CD4-positive, alpha-beta memory T cell (primary cell): Measurements from ENCODE around the gene RAMP2. TPM values are rescaled to one million over a fixed set of nuclear protein-coding genes. Genes with fewer than 3 reads are reported as not detected.
"Not testable (repeated sequence)": the region's sequence is repeated elsewhere in the genome, so short reads cannot be mapped to it uniquely, and the experiment has no call there.

Source experiments
- CTCF ChIA-PET: fragments of 350-600 bp; sonication (Branson Sonifier 250); formaldehyde crosslinking; loops from one replicate; lab custom pipeline; 2021; ENCODE audit warnings: inconsistent platforms; ENCODE audit not compliant: partially characterized antibody; lab: Charles Lee
- POLR2A ChIA-PET: fragments of 350-600 bp; sonication (Branson Sonifier 250); formaldehyde crosslinking; loops from one replicate; lab custom pipeline; 2021; ENCODE audit not compliant: partially characterized antibody; lab: Charles Lee
- DNase-seq, 5 donors: peaks; one replicate each; pipeline versions ENCODE4 v3.0.0 to v3.0.0-alpha.2; 2020 to 2022; ENCODE audit warnings: mixed read lengths in 1 of 5
- H3K27ac ChIP-seq: one replicate; pipeline ENCODE4 v1.7.0; 2013; ENCODE audit warnings: low read depth, low read length
- H3K27me3 ChIP-seq: 2 replicates; pipeline ENCODE4 v1.7.0; 2013; ENCODE audit warnings: mild to moderate bottlenecking, low read length, moderate library complexity; ENCODE audit not compliant: insufficient read depth
- H3K36me3 ChIP-seq: 2 replicates; pipeline ENCODE4 v1.7.0; 2013; ENCODE audit warnings: mild to moderate bottlenecking, low read length, moderate library complexity; ENCODE audit not compliant: insufficient read depth
- H3K4me1 ChIP-seq: 2 replicates; pipeline ENCODE4 v1.7.0; 2013; ENCODE audit warnings: mild to moderate bottlenecking, low read length, moderate library complexity; ENCODE audit not compliant: insufficient read depth
- H3K4me3 ChIP-seq, 2 donors: one replicate each; pipeline ENCODE4 v1.7.0; 2013; ENCODE audit warnings: low read length in 2 of 2, mild to moderate bottlenecking in 1 of 2
- H3K9me3 ChIP-seq, 2 donors: one replicate each; pipeline ENCODE4 v1.7.0; 2013; ENCODE audit warnings: low read length in 2 of 2, control low read depth in 1 of 2; ENCODE audit not compliant: control insufficient read depth in 1 of 2
- H3K27ac Mint-ChIP-seq, 7 donors: one replicate each; pipeline ENCODE4 v1.8.0; 2020 to 2021; ENCODE audit warnings: mixed read lengths in 7 of 7, mild to moderate bottlenecking in 6 of 7, inconsistent platforms in 3 of 7, moderate library complexity in 3 of 7
- H3K27me3 Mint-ChIP-seq, 2 donors: one replicate each; pipeline ENCODE4 v1.8.0; 2020 to 2021; ENCODE audit warnings: mixed read lengths in 2 of 2
- H3K36me3 Mint-ChIP-seq, 2 donors: one replicate each; pipeline ENCODE4 v1.8.0; 2020 to 2021; ENCODE audit warnings: mixed read lengths in 2 of 2, inconsistent platforms in 1 of 2, mild to moderate bottlenecking in 1 of 2
- H3K4me1 Mint-ChIP-seq, 4 donors: one replicate each; pipeline ENCODE4 v1.8.0; 2020 to 2021; ENCODE audit warnings: mixed read lengths in 4 of 4, mild to moderate bottlenecking in 1 of 4
- H3K4me3 Mint-ChIP-seq, 8 donors: one replicate each; pipeline ENCODE4 v1.8.0; 2020 to 2021; ENCODE audit warnings: mixed read lengths in 8 of 8, mild to moderate bottlenecking in 7 of 8, moderate library complexity in 6 of 8, inconsistent platforms in 3 of 8
- H3K9me3 Mint-ChIP-seq, 8 donors: one replicate each; pipeline ENCODE4 v1.8.0; 2020 to 2021; ENCODE audit warnings: mixed read lengths in 8 of 8, mild to moderate bottlenecking in 5 of 8, inconsistent platforms in 3 of 8, moderate library complexity in 1 of 8
- intact Hi-C: fragments of 100-400 bp; cut with micrococcal nuclease; formaldehyde crosslinking; loops from one replicate; pipeline ENCODE4 v1.15.1; 2023
- polyA plus RNA-seq, 2 donors: library from polyadenylated mRNA; unstranded; fragments of 300-500 nt; fragmentation: Illumina TruSeq; gene quantifications; one replicate each; pipeline ENCODE4 v1.2.3, GENCODE V29; 2021
- total RNA-seq, 2 experiments: library from RNA; stranded (reverse); gene quantifications; one replicate each; pipeline ENCODE4 v1.2.3, GENCODE V29; 2021

Gene RAMP2
- total and polyA plus RNA-seq, 4 experiments from 2014 or later, result not detected

DNA sequence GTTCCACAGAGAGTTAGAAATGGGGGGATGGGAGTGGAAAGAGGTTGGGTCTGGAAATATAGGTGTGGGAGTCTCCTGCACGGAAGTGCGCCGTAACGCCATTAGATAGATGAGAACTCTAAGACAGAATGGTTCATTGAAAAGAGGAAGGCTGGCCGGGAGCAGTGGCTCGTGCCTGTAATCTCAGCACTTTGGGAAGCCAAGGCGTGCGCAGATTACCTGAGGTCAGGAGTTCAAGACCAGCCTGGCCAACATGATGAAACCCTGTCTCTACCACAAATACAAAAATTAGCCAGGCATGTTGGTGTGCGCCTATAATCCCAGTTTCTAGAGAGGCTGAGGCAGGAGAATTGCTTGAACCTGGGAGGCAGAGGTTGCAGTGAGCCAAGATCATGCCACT is 7.0 kb downstream of the RAMP2 start:
- peaks cover 13 to 22% of the 10 kb centered on the region in 2 donors for H3K27me3 Mint-ChIP-seq
- peaks cover 4 to 14% (median 11%) of the 10 kb centered on the region in 4 donors for H3K4me1 Mint-ChIP-seq
- CTCF ChIA-PET, H3K27me3 ChIP-seq, H3K9me3 Mint-ChIP-seq, intact Hi-C loops, H3K27ac Mint-ChIP-seq, H3K9me3 ChIP-seq, DNase-seq, H3K4me3 Mint-ChIP-seq, H3K36me3 ChIP-seq, H3K4me3 ChIP-seq, POLR2A ChIA-PET, H3K4me1 ChIP-seq, H3K27ac ChIP-seq, H3K36me3 Mint-ChIP-seq: not testable (repeated sequence)

DNA sequence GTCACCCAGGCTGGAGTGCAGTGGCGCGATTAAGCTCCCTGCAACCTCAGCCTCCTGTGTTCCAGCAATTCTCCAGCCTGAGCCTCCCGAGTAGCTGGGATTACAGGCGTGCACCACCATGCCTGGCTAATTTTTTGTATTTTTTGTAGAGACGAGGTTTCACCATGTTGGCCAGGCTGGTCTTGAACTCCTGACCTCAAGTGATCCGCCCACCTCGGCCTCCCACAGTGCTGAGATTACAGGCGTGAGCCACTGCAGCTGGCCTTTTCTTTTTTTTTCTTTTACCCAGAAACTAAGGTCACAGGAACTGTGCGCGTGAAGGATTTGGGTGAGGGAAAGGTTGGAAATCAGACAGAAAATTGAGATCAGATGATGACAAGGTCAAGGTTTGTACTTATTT is 8.9 kb downstream of the RAMP2 start:
- H3K36me3 ChIP-seq, POLR2A ChIA-PET, H3K27ac ChIP-seq, H3K9me3 Mint-ChIP-seq, intact Hi-C loops, H3K4me3 Mint-ChIP-seq, H3K27me3 ChIP-seq, H3K4me3 ChIP-seq, DNase-seq, H3K27ac Mint-ChIP-seq, H3K27me3 Mint-ChIP-seq, H3K9me3 ChIP-seq: not testable (repeated sequence)
- Mint-ChIP-seq H3K4me1 (peaks cover 11 to 28% (median 19%) of the 10 kb centered on the region in 4 donors), H3K36me3 (peaks cover 10 to 11% of the 10 kb centered on the region in 2 donors)
- H3K4me1 ChIP-seq, result peaks cover 17% of the 10 kb centered on the region
- CTCF ChIA-PET, result interaction anchor here (0.7 kb wide), 1 partner anchor 10 kb away, joined by 4 read pairs; no protein-coding TSS in a partner anchor

DNA sequence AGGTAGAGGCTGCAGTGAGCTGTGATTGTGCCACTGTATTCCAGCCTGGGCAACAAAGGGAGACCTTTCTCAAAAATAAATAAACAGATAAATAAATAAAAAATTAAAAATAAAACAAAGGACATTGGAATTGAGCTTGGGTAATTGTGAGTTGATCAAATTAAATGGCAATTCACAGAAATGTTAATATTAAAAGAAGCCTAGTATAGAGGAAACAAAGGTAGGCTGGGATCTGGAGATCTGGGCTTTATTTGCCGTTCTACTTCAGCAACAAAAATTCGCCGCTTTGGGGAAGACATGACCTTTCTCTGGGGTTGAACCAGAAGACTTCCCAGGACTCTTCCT is 11.9 kb downstream of the RAMP2 start:
- Histone ChIP-seq H3K9me3 (no peaks in the 10 kb centered on the region), H3K27me3 (no peaks in the 10 kb centered on the region), H3K4me3 (peak overlapping the region; percentile 90 to 100), H3K36me3 (peaks cover 11% of the 10 kb centered on the region), H3K27ac (peak overlapping the region; percentile 81), H3K4me1 (peaks cover 17% of the 10 kb centered on the region)
- peaks cover under 1% of the 10 kb centered on the region in 2 donors for H3K27me3 Mint-ChIP-seq
- no peaks in the 10 kb centered on the region for H3K9me3 Mint-ChIP-seq
- peaks cover 11 to 28% (median 19%) of the 10 kb centered on the region in 4 donors for H3K4me1 Mint-ChIP-seq
- peak overlapping the region; percentile 91 to 99 (median 98) for H3K27ac Mint-ChIP-seq
- DNase-seq, result no peak
- ChIA-PET POLR2A (interaction anchor here (0.7 to 2.3 kb wide), 14 partner anchors 9 to 588 kb away, joined by 3 to 27 read pairs (median 6); partner anchors contain the start of genes BECN1, CNTD1, COA3 and PSMC3IP), CTCF (interaction anchor here (1.2 to 3.0 kb wide), 7 partner anchors 9 to 225 kb away, joined by 3 to 16 read pairs (median 6); partner anchors contain the start of genes BECN1, PSMC3IP and RPL27)
- H3K4me3 Mint-ChIP-seq, result peak overlapping the region; percentile 98 to 99 (median 99)
- H3K36me3 Mint-ChIP-seq, result peaks cover 28 to 34% of the 10 kb centered on the region in 2 donors
- intact Hi-C loops, result loop anchor here (1.0 kb wide), 1 partner anchor 164 kb away; the partner anchor contains the start of genes RETREG3 and TUBG1

DNA sequence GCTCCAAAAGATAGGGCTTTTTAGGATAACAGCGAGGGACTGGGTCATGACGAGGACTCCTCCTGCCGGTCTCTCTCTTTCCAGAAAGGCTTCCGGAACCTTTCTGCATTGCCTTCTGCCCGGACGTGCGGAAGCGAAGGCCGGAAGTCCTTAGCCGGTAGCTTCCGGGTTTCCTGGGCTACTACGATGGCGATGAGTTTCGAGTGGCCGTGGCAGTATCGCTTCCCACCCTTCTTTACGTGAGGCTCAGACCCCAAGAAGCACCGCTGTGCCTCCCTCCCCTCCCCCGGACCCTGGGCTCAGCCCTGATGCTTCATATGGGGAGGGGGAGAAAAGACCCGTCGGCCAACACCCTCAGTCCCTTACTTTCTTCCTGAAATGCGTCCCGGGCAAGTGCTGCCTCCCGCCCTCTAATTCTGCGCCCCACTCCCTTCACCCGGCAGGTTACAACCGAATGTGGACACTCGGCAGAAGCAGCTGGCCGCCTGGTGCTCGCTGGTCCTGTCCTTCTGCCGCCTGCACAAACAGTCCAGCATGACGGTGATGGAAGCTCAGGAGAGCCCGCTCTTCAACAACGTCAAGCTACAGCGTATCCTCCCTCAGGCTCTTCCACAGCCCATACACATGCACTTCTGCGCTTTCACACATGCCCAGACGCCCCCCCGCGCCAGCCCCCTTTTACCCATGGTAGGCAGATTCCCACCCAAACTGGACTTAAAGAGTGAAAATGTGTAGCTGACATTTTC is 12.4 kb downstream of the RAMP2 start, which contains the start of gene VPS25:
TSS of gene VPS25 (plus strand) at position 160 of the 746 bp plus-strand sequence. CDS start at position 187, 27 bp downstream.
- ChIA-PET CTCF (interaction anchor here (0.9 to 3.0 kb wide), 8 partner anchors 10 to 225 kb away, joined by 3 to 16 read pairs (median 6); partner anchors contain the start of genes BECN1, PSMC3IP and RPL27), POLR2A (interaction anchor here (0.8 to 2.3 kb wide), 17 partner anchors 9 to 588 kb away, joined by 3 to 27 read pairs (median 5); partner anchors contain the start of genes BECN1, CNTD1, COA3 and PSMC3IP)
- Mint-ChIP-seq H3K9me3 (no peaks in the 10 kb centered on the region), H3K27me3 (no peaks in the 10 kb centered on the region), H3K27ac (peak within 1 kb of the TSS; percentile 91 to 99 (median 98)), H3K36me3 (peaks cover 33 to 39% of the 10 kb centered on the region in 2 donors), H3K4me1 (peaks cover 11 to 28% (median 19%) of the 10 kb centered on the region in 4 donors), H3K4me3 (peak within 1 kb of the TSS; percentile 98 to 99 (median 99))
- intact Hi-C loops, result loop anchor here (1.0 kb wide), 1 partner anchor 164 kb away; the partner anchor contains the start of genes RETREG3 and TUBG1
- DNase-seq, result peak; percentile 70 to 77 (median 71)
- Histone ChIP-seq H3K27me3 (no peaks in the 10 kb centered on the region), H3K36me3 (peaks cover 16% of the 10 kb centered on the region), H3K4me1 (peaks cover 17% of the 10 kb centered on the region), H3K4me3 (peak within 1 kb of the TSS; percentile 90 to 100), H3K9me3 (no peaks in the 10 kb centered on the region), H3K27ac (peak within 1 kb of the TSS; percentile 81)

DNA sequence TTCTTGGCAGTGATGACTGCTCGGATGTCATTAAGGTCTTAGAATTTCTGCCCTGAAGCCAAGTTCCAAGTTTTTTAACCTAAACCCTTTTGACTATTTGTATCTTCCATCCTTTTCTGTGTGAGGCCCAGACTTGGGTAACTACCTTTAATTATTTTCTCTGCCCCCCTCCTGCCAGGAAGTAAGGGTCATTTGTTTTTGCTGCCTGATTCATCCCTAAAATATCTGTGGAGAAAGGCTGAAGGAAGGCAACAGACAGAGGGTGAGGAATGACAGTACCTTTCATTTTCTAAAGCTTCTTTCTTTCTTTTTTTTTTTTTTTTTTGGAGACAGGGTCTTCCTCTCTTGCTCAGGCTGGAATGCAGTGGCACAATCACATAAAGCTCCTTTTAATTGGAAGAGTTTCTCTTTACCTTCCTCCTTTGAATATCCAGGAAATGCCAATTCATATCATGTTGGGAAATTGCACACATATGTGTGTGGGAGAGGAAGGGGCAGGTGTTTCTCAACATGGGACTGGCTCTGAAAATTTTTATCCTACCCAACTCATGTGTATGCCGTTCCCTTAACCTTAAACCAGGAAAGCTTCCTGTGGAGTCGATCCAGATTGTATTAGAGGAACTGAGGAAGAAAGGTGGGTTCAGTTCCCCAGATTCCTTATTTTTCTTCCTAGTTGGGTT is 13.2 kb downstream of the RAMP2 start:
- no peaks in the 10 kb centered on the region for H3K27me3 ChIP-seq
- Mint-ChIP-seq H3K36me3 (peaks cover 39 to 47% of the 10 kb centered on the region in 2 donors), H3K9me3 (no peaks in the 10 kb centered on the region), H3K4me1 (peaks cover 11 to 28% (median 20%) of the 10 kb centered on the region in 4 donors), H3K27me3 (peaks cover 0 to under 1% of the 10 kb centered on the region in 2 donors), H3K27ac (peak overlapping the region; percentile 91 to 99 (median 98)), H3K4me3 (peak overlapping the region; percentile 98 to 99 (median 99))
- POLR2A ChIA-PET, result interaction anchor here (0.9 to 2.3 kb wide), 13 partner anchors 8 to 386 kb away, joined by 3 to 27 read pairs (median 6); partner anchors contain the start of genes BECN1, CNTD1, COA3 and PSMC3IP
- peak overlapping the region; percentile 90 to 100 for H3K4me3 ChIP-seq
- CTCF ChIA-PET, result interaction anchor here (0.9 to 3.0 kb wide), 5 partner anchors 11 to 224 kb away, joined by 3 to 16 read pairs (median 6); partner anchors contain the start of genes BECN1 and RPL27
- peaks cover 24% of the 10 kb centered on the region for H3K36me3 ChIP-seq
- DNase-seq, result no peak
- intact Hi-C loops, result no loop called here
- no peaks in the 10 kb centered on the region for H3K9me3 ChIP-seq
- H3K4me1 ChIP-seq, result peaks cover 17% of the 10 kb centered on the region
- peak overlapping the region; percentile 81 for H3K27ac ChIP-seq

DNA sequence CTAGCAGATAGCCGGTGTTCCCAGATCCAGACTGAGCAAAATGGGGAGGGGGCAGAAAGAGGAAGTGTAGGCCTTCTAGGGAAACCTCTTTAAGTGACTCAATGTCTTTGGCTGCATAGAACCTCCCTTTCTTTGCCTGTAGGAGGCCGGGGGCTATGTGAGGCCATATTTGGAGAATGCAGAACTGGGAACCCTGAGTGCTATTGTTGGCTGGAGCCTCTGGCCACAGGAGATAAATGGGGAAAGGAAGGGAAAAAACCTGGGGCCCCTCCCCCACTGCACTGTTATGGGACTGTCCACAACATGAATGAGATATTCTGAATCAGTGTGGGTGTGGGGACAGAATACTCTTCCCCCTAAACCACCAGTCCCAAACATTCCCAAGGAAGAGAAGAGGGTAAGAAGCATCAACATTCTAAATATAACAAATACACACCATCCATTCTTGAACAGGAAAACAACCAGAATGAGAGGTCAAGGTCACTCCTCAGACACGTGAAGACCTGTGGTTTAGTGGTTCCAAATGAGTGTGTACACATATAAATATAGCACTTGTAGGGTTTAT is 14.6 kb downstream of the RAMP2 start:
- Histone ChIP-seq H3K9me3 (no peaks in the 10 kb centered on the region), H3K4me3 (no peak overlapping the region), H3K4me1 (peaks cover 17% of the 10 kb centered on the region), H3K36me3 (peaks cover 28% of the 10 kb centered on the region), H3K27me3 (no peaks in the 10 kb centered on the region), H3K27ac (no peak overlapping the region)
- intact Hi-C loops, result no loop called here
- peaks cover 48 to 53% of the 10 kb centered on the region in 2 donors for H3K36me3 Mint-ChIP-seq
- H3K27ac Mint-ChIP-seq, result peak overlapping the region in 1 of 7 donors; percentile 65
- ChIA-PET CTCF (no interaction called here), POLR2A (no interaction called here)
- H3K4me3 Mint-ChIP-seq, result peak overlapping the region in 4 of 8 donors; percentile 39 to 99 (median 50)
- peaks cover 3 to 7% of the 10 kb centered on the region in 2 donors for H3K27me3 Mint-ChIP-seq
- peaks cover 11 to 30% (median 23%) of the 10 kb centered on the region in 4 donors for H3K4me1 Mint-ChIP-seq
- no peak for DNase-seq
- no peaks in the 10 kb centered on the region for H3K9me3 Mint-ChIP-seq
